SK-N-SH (cell line): ENCODE data around the gene SESN1. TPM values are rescaled to one million over a fixed set of nuclear protein-coding genes. Genes with fewer than 3 reads are reported as not detected.

Source experiments
- CTCF ChIA-PET: fragments of 300-600, 350-600 bp; formaldehyde crosslinking; extraction: SDS; loops from one replicate; lab custom pipeline; 2021; lab: Yijun Ruan, JAX
- POLR2A ChIA-PET: fragments of 350-600 bp; sonication (Branson Sonifier 250); formaldehyde crosslinking; extraction: SDS; loops from one replicate; lab custom pipeline; 2020; ENCODE audit warnings: antibody characterized with exemption, inconsistent platforms; lab: Yijun Ruan, JAX
- DNase-seq: peaks from one replicate; pipeline ENCODE4 v3.0.0; 2012
- H2AFZ ChIP-seq: fragments of 200-600 bp; sonication (generic); 2 replicates; pipeline ENCODE4 v1.8.1; 2016; ENCODE audit warnings: antibody characterized with exemption, mild to moderate bottlenecking, low read depth
- H3F3A ChIP-seq: fragments of 200-600 bp; sonication (generic); replicated peaks from 2 replicates; pipeline ENCODE3; 2016; ENCODE audit warnings: antibody characterized with exemption, mild to moderate bottlenecking; ENCODE audit not compliant: insufficient read depth
- H3K27ac ChIP-seq, 2 experiments: fragments of 200-500 bp in 1 of 2; fragments of 200-600 bp in 1 of 2; sonication (Bioruptor generic) in 1 of 2; sonication (generic), shearing (Covaris generic) in 1 of 2; 2 replicates each; pipeline versions ENCODE4 v1.5.1 to v1.6.1; 2014 to 2016; ENCODE audit warnings: low read depth in 2 of 2, inconsistent platforms in 1 of 2, low read length in 1 of 2, mild to moderate bottlenecking in 1 of 2, mixed read lengths in 1 of 2
- H3K27me3 ChIP-seq: fragments of 200-600 bp; sonication (generic), shearing (Covaris generic); 2 replicates; pipeline ENCODE4 v1.6.1; 2016; ENCODE audit warnings: mixed run types; ENCODE audit not compliant: insufficient read depth
- H3K36me3 ChIP-seq, 2 experiments: fragments of 200-500 bp in 1 of 2; fragments of 200-600 bp in 1 of 2; sonication (Bioruptor generic) in 1 of 2; sonication (generic) in 1 of 2; replicated peaks in 1 of 2; 2 replicates each; pipeline versions ENCODE3 to v1.5.1; 2014 to 2016; ENCODE audit warnings: low read length in 1 of 2, mild to moderate bottlenecking in 1 of 2; ENCODE audit not compliant: insufficient read depth in 2 of 2, control insufficient read depth in 1 of 2
- H3K4me1 ChIP-seq, 2 experiments: fragments of 200-500 bp in 1 of 2; fragments of 200-600 bp in 1 of 2; sonication (Bioruptor generic) in 1 of 2; sonication (generic), shearing (Covaris generic) in 1 of 2; 2 replicates each; pipeline versions ENCODE4 v1.5.1 to v1.6.1; 2014 to 2016; ENCODE audit warnings: low read depth in 1 of 2, low read length in 1 of 2, mixed run types in 1 of 2; ENCODE audit not compliant: insufficient read depth in 2 of 2, control insufficient read depth in 1 of 2
- H3K4me2 ChIP-seq: fragments of 200-600 bp; sonication (generic), shearing (Covaris generic); 2 replicates; pipeline ENCODE4 v1.6.1; 2017; ENCODE audit warnings: mixed run types
- H3K4me3 ChIP-seq, 2 experiments: fragments of 200-500 bp in 1 of 2; fragments of 200-600 bp in 1 of 2; sonication (Bioruptor generic) in 1 of 2; sonication (generic), shearing (Covaris generic) in 1 of 2; 2 replicates each; pipeline versions ENCODE4 v1.5.1 to v1.8.1; 2014 to 2016; ENCODE audit warnings: low read depth in 2 of 2, inconsistent platforms in 1 of 2, low read length in 1 of 2, mild to moderate bottlenecking in 1 of 2, mixed read lengths in 1 of 2, moderate library complexity in 1 of 2
- H3K79me2 ChIP-seq: fragments of 200-600 bp; sonication (generic); 2 replicates; pipeline ENCODE4 v1.8.1; 2017; ENCODE audit warnings: mild to moderate bottlenecking; ENCODE audit not compliant: insufficient read depth
- H3K9ac ChIP-seq: fragments of 200-600 bp; sonication (generic); 2 replicates; pipeline ENCODE4 v1.6.1; 2017; ENCODE audit warnings: mixed run types
- H3K9me2 ChIP-seq: fragments of 200-600 bp; sonication (generic); 2 replicates; pipeline ENCODE4 v1.6.1; 2017; ENCODE audit warnings: mixed run types
- H3K9me3 ChIP-seq: fragments of 200-600 bp; sonication (generic); 2 replicates; pipeline ENCODE4 v1.6.1; 2017; ENCODE audit warnings: mixed run types, mild to moderate bottlenecking, moderate library complexity
- H4K20me1 ChIP-seq: fragments of 200-600 bp; sonication (generic); 2 replicates; pipeline ENCODE4 v1.6.1; 2017; ENCODE audit warnings: mild to moderate bottlenecking, mixed run types; ENCODE audit not compliant: insufficient read depth
- CHD2 ChIP-seq: fragments of 150-350 bp; IDR thresholded peaks from 2 replicates; pipeline ENCODE4 v1.6.1; 2018; ENCODE audit warnings: low read length; ENCODE audit not compliant: partially characterized antibody
- FOSL2 ChIP-seq: IDR thresholded peaks from 2 replicates; pipeline ENCODE4 v1.4.0; 2012; ENCODE audit warnings: low read depth, mild to moderate bottlenecking, moderate library complexity, borderline replicate concordance
- FOXJ3 ChIP-seq: sonication (generic); formaldehyde crosslinking; IDR thresholded peaks from 2 replicates; pipeline ENCODE4 v1.5.1; 2020; ENCODE audit warnings: mild to moderate bottlenecking, missing genetic modification reagents
- IRF3 ChIP-seq: fragments of 150-350 bp; IDR thresholded peaks from 2 replicates; pipeline ENCODE4 v1.6.1; 2016; ENCODE audit warnings: mild to moderate bottlenecking, low read depth, low read length
- JUND ChIP-seq: IDR thresholded peaks from 2 replicates; pipeline ENCODE4 v1.4.0; 2012
- MXI1 ChIP-seq: IDR thresholded peaks from 2 replicates; pipeline ENCODE4 v1.6.1; 2012; ENCODE audit warnings: mild to moderate bottlenecking, low read depth, low read length, improper control_type of control experiment
- NFIC ChIP-seq: IDR thresholded peaks from 2 replicates; pipeline ENCODE4 v1.4.0; 2012; ENCODE audit warnings: borderline replicate concordance
- NRF1 ChIP-seq: IDR thresholded peaks from 2 replicates; pipeline ENCODE4 v1.6.1; 2012; ENCODE audit warnings: low read depth, mild to moderate bottlenecking, low read length
- POLR2AphosphoS5 ChIP-seq: IDR thresholded peaks from 2 replicates; pipeline ENCODE4 v1.6.1; 2012; ENCODE audit warnings: low read depth, low read length
- RAD21 ChIP-seq: IDR thresholded peaks from 2 replicates; pipeline ENCODE4 v1.6.1; 2012; ENCODE audit warnings: mild to moderate bottlenecking, low read length
- REST ChIP-seq: IDR thresholded peaks from 2 replicates; pipeline ENCODE4 v1.6.1; 2012; ENCODE audit warnings: mild to moderate bottlenecking, low read depth, low read length, moderate library complexity
- RFX5 ChIP-seq: IDR thresholded peaks from 2 replicates; pipeline ENCODE4 v1.6.1; 2012; ENCODE audit warnings: mild to moderate bottlenecking, improper control_type of control experiment, low read length
- SMC3 ChIP-seq: IDR thresholded peaks from 2 replicates; pipeline ENCODE4 v1.6.1; 2012; ENCODE audit warnings: low read depth, low read length, improper control_type of control experiment
- TCF12 ChIP-seq: IDR thresholded peaks from 2 replicates; pipeline ENCODE4 v1.4.0; 2012
- TEAD4 ChIP-seq: IDR thresholded peaks from 2 replicates; pipeline ENCODE4 v1.4.0; 2012; ENCODE audit warnings: mild to moderate bottlenecking, borderline replicate concordance; ENCODE audit not compliant: insufficient read depth
- YY1 ChIP-seq: IDR thresholded peaks from 2 replicates; pipeline ENCODE4 v1.4.0; 2012; ENCODE audit warnings: low read depth, mild to moderate bottlenecking
- WGBS: methylation state at CpG from one replicate; pipeline ENCODE4 v1.1.6; 2017; ENCODE audit warnings: low lambda C conversion rate; 5-methylcytosine and 5-hydroxymethylcytosine counted together
- polyA plus RNA-seq, 3 experiments: library from polyadenylated mRNA; depleted of rRNA; stranded (reverse); fragments of >200 nt; gene quantifications; 2 replicates each; pipeline ENCODE4 v1.2.3, GENCODE V29; 2012
- TF ChIP-seq, protein P1 (sequence below): IDR thresholded peaks from 2 replicates; pipeline ENCODE4 v1.4.0; 2012; ENCODE audit warnings: low read depth, borderline replicate concordance
- TF ChIP-seq, protein P2 (sequence below): fragments of 150-350 bp; IDR thresholded peaks from 2 replicates; pipeline ENCODE4 v1.6.1; 2017; ENCODE audit warnings: antibody characterized with exemption, low read length, low read depth, borderline replicate concordance
- TF ChIP-seq, protein P3 (sequence below): fragments of 200-600 bp; sonication (generic); IDR thresholded peaks from 2 replicates; pipeline ENCODE4 v1.6.1; 2017; ENCODE audit warnings: antibody characterized with exemption, mild to moderate bottlenecking, moderate library complexity
- TF ChIP-seq, protein P4 (sequence below): IDR thresholded peaks from 2 replicates; pipeline ENCODE4 v1.4.0; 2012; ENCODE audit warnings: low read depth, borderline replicate concordance

Gene SESN1
- polyA plus RNA-seq, 1 of the 3 experiments (the other 2 are of a cell fraction), result 13.1 TPM

DNA sequence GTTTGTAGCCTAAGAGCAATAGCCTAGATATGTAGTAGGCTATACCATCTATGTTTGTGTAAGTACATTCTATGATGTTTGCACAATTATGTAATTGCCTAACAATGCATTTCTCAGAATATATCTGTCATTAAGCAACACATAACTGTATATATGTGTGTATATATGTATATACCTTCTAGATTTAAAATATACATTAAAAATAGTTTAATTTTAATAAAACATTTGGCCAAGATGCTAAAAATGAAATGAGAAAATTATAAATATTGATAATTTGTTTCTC, 20.6 kb downstream of the SESN1 start (continued):
- TF ChIP-seq RFX5 (no peak), NFIC (no peak), TEAD4 (no peak), MXI1 (no peak)

GRCh38 chr6:109073344-109074132, 21.1 kb downstream of the SESN1 start:
- WGBS, result 49% methylated on average over 7 of the region's 7 CpGs
- Histone ChIP-seq H3K9me2 (no peaks in the 10 kb centered on the region), H3F3A (no peaks in the 10 kb centered on the region), H3K27me3 (no peaks in the 10 kb centered on the region)
- peak; percentile 55 for DNase-seq
- CTCF ChIA-PET, result interaction anchor here (0.6 to 7.1 kb wide), 40 partner anchors 8 to 959 kb away, joined by 3 to 115 read pairs (median 4); partner anchors contain the start of genes CEP57L1 and SESN1
- TF ChIP-seq FOSL2 (no peak), SMC3 (peak; percentile 52), JUND (no peak), FOXJ3 (CRISPR knock-in tag) (no peak), TCF12 (no peak), RAD21 (peak; percentile 93), POLR2AphosphoS5 (no peak), REST (no peak), CHD2 (no peak), RFX5 (no peak), IRF3 (no peak), YY1 (no peak), NRF1 (no peak)
- TF ChIP-seq, protein P1, sequence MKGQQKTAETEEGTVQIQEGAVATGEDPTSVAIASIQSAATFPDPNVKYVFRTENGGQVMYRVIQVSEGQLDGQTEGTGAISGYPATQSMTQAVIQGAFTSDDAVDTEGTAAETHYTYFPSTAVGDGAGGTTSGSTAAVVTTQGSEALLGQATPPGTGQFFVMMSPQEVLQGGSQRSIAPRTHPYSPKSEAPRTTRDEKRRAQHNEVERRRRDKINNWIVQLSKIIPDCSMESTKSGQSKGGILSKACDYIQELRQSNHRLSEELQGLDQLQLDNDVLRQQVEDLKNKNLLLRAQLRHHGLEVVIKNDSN, result no peak
- TF ChIP-seq, protein P2, sequence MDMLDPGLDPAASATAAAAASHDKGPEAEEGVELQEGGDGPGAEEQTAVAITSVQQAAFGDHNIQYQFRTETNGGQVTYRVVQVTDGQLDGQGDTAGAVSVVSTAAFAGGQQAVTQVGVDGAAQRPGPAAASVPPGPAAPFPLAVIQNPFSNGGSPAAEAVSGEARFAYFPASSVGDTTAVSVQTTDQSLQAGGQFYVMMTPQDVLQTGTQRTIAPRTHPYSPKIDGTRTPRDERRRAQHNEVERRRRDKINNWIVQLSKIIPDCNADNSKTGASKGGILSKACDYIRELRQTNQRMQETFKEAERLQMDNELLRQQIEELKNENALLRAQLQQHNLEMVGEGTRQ, result no peak
- TF ChIP-seq, protein P3, sequence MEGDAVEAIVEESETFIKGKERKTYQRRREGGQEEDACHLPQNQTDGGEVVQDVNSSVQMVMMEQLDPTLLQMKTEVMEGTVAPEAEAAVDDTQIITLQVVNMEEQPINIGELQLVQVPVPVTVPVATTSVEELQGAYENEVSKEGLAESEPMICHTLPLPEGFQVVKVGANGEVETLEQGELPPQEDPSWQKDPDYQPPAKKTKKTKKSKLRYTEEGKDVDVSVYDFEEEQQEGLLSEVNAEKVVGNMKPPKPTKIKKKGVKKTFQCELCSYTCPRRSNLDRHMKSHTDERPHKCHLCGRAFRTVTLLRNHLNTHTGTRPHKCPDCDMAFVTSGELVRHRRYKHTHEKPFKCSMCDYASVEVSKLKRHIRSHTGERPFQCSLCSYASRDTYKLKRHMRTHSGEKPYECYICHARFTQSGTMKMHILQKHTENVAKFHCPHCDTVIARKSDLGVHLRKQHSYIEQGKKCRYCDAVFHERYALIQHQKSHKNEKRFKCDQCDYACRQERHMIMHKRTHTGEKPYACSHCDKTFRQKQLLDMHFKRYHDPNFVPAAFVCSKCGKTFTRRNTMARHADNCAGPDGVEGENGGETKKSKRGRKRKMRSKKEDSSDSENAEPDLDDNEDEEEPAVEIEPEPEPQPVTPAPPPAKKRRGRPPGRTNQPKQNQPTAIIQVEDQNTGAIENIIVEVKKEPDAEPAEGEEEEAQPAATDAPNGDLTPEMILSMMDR, result peak; percentile 76
- TF ChIP-seq, protein P4, sequence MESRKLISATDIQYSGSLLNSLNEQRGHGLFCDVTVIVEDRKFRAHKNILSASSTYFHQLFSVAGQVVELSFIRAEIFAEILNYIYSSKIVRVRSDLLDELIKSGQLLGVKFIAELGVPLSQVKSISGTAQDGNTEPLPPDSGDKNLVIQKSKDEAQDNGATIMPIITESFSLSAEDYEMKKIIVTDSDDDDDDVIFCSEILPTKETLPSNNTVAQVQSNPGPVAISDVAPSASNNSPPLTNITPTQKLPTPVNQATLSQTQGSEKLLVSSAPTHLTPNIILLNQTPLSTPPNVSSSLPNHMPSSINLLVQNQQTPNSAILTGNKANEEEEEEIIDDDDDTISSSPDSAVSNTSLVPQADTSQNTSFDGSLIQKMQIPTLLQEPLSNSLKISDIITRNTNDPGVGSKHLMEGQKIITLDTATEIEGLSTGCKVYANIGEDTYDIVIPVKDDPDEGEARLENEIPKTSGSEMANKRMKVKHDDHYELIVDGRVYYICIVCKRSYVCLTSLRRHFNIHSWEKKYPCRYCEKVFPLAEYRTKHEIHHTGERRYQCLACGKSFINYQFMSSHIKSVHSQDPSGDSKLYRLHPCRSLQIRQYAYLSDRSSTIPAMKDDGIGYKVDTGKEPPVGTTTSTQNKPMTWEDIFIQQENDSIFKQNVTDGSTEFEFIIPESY, result no peak
- TF ChIP-seq, all 33 proteins: peak for 3
- H3K36me3 ChIP-seq, result no peaks in the 10 kb centered on the region
- H3K4me3 ChIP-seq, result peak overlapping the region in 1 of 2 experiments; percentile 25; a peak in 1 of 4 replicates
- H2AFZ ChIP-seq, result no peak overlapping the region
- no peaks in the 10 kb centered on the region; the same call in 1 of the 2 replicates for H3K79me2 ChIP-seq
- H4K20me1 ChIP-seq, result no peaks in the 10 kb centered on the region
- no peak overlapping the region for H3K9ac ChIP-seq
- POLR2A ChIA-PET, result interaction anchor here (0.5 to 1.6 kb wide), 4 partner anchors 21 to 531 kb away, joined by 3 to 6 read pairs (median 3); partner anchors contain the start of gene SESN1
- H3K9me3 ChIP-seq, result no peaks in the 10 kb centered on the region
- no peak overlapping the region for H3K4me2 ChIP-seq
- H3K4me1 ChIP-seq, result peaks cover 0 to 22% of the 10 kb centered on the region in 2 experiments; a peak in 2 of 4 replicates
- no peak overlapping the region for H3K27ac ChIP-seq
